Left lung (tissue), 14 donors: Measurements from ENCODE around the gene LARGE1. TPM values are rescaled to one million over a fixed set of nuclear protein-coding genes. Genes with fewer than 3 reads are reported as not detected.
A peak's percentile ranks its signal among the peaks of the same experiment; 100 is the strongest.

ENCODE experiments used
- ATAC-seq: fragments of 200-7000 bp; cut with Tn5 transposase; one replicate; pipeline ENCODE4 v1.9.1; 2020; ENCODE audit warnings: moderate library complexity
- DNase-seq, 4 donors: peaks; one replicate each; pipeline ENCODE4 v3.0.0-alpha.2; 2013 to 2020
- H3K27ac ChIP-seq, 2 donors: fragments of 200-600 bp; sonication (generic) in 1 of 2; one replicate each; pipeline versions ENCODE4 v1.5.0 to v1.8.0; 2020 to 2021
- H3K27me3 ChIP-seq, 2 donors: fragments of 200-600 bp; sonication (generic) in 1 of 2; one replicate each; pipeline versions ENCODE4 v1.5.0 to v1.8.0; 2020 to 2021
- H3K36me3 ChIP-seq, 2 donors: fragments of 200-600 bp; sonication (generic) in 1 of 2; one replicate each; pipeline versions ENCODE4 v1.5.0 to v1.8.0; 2020 to 2021
- H3K4me1 ChIP-seq, 2 donors: fragments of 200-600 bp; one replicate each; pipeline ENCODE4 v1.8.0; 2021
- H3K4me3 ChIP-seq, 2 donors: fragments of 200-600 bp; sonication (generic) in 1 of 2; one replicate each; pipeline versions ENCODE4 v1.5.0 to v1.8.0; 2020 to 2021; ENCODE audit warnings: mild to moderate bottlenecking in 1 of 2
- H3K9me3 ChIP-seq, 2 donors: fragments of 200-600 bp; sonication (generic) in 1 of 2; one replicate each; pipeline versions ENCODE4 v1.5.0 to v1.8.0; 2020 to 2021
- intact Hi-C, 2 donors: fragments of 100-400 bp; cut with DNase I; formaldehyde crosslinking; loops; one replicate each; pipeline versions ENCODE4 v1.11.2 to v1.14.2; 2022
- long read RNA-seq, 12 donors: library from polyadenylated mRNA in 2 of 12; unstranded in 2 of 12; transcript quantifications; one replicate each; pipeline ENCODE4 v2.0.0 and lab custom pipeline, GENCODE V29; 2019 to 2026
- polyA plus RNA-seq, 6 donors: library from polyadenylated mRNA; unstranded; fragments of 120-200 nt; gene quantifications; one replicate each; pipeline ENCODE4 v1.2.1, GENCODE V29; 2013; ENCODE audit not compliant: insufficient read length in 6 of 6
- total RNA-seq, 2 donors: library from RNA; stranded (reverse); fragmentation: NEBNext Ultra II Directional; extraction: Animal tissue kit (Norgen Biotek cat#: 25700); gene quantifications; one replicate each; pipeline ENCODE4 v1.2.1, GENCODE V29; 2021
- TF ChIP-seq, protein P1 (sequence below), 2 donors: fragments of 200-600 bp; sonication (generic) in 1 of 2; IDR thresholded peaks; one replicate each; pipeline versions ENCODE4 v1.5.0 to v1.8.0; 2021; ENCODE audit warnings: antibody characterized with exemption in 2 of 2
- donor health status: DM: no; HTN: yes; CAD: no.
- donor health status: DM: no; HTN: no; CAD: no.

LARGE1 gene
- total RNA-seq, result 10 to 100 TPM; 22.4 to 28.9 TPM
- polyA plus RNA-seq, result 10 to 100 TPM; 28.7 to 36.1 (median 33.9) TPM
- long read RNA-seq, donor 1, full-length matches to known transcripts, result 7 of 16 reads
- long read RNA-seq, donor 1, partial matches to known transcripts, result 9 of 16 reads
- long read RNA-seq, donor 1, other reads (novel, unspliced or antisense), result 0 of 16 reads
- long read RNA-seq, donor 2, full-length matches to known transcripts, result 3 of 17 reads
- long read RNA-seq, donor 2, partial matches to known transcripts, result 14 of 17 reads
- long read RNA-seq, donor 2, other reads (novel, unspliced or antisense), result 0 of 17 reads
- long read RNA-seq, donor 3, full-length matches to known transcripts, result 5 of 5 reads
- long read RNA-seq, donor 3, partial matches to known transcripts, result 0 of 5 reads
- long read RNA-seq, donor 3, other reads (novel, unspliced or antisense), result 0 of 5 reads
- long read RNA-seq, donor 4, partial matches to known transcripts, result 1 of 1 reads
- long read RNA-seq, donor 4, other reads (novel, unspliced or antisense), result 0 of 1 reads
- long read RNA-seq, donor 5, full-length matches to known transcripts, result 6 of 12 reads
- long read RNA-seq, donor 5, partial matches to known transcripts, result 6 of 12 reads
- long read RNA-seq, donor 5, other reads (novel, unspliced or antisense), result 0 of 12 reads
- long read RNA-seq, donor 6, full-length matches to known transcripts, result 1 of 1 reads
- long read RNA-seq, donor 6, partial matches to known transcripts, result 0 of 1 reads
- long read RNA-seq, donor 6, other reads (novel, unspliced or antisense), result 0 of 1 reads
- long read RNA-seq, donor 7, full-length matches to known transcripts, result 1 of 1 reads
- long read RNA-seq, donor 7, partial matches to known transcripts, result 0 of 1 reads
- long read RNA-seq, donor 7, other reads (novel, unspliced or antisense), result 0 of 1 reads
- long read RNA-seq, donor 8, full-length matches to known transcripts, result 2 of 2 reads
- long read RNA-seq, donor 8, partial matches to known transcripts, result 0 of 2 reads
- long read RNA-seq, donor 8, other reads (novel, unspliced or antisense), result 0 of 2 reads
- long read RNA-seq, donor 9, result 0 reads
- long read RNA-seq, donor 10, result 0 reads
- long read RNA-seq, donor 11, full-length matches to known transcripts, result 6 of 36 reads
- long read RNA-seq, donor 11, partial matches to known transcripts, result 30 of 36 reads
- long read RNA-seq, donor 11, other reads (novel, unspliced or antisense), result 0 of 36 reads
- long read RNA-seq, donor 12, full-length matches to known transcripts, result 1 of 10 reads
- long read RNA-seq, donor 12, partial matches to known transcripts, result 9 of 10 reads
- long read RNA-seq, donor 12, other reads (novel, unspliced or antisense), result 0 of 10 reads

- Histone ChIP-seq H3K36me3 (no peaks in the 10 kb centered on the region), H3K27ac (peak within 1 kb of the TSS; percentile 26 to 67), H3K4me1 (peaks cover 7 to 35% of the 10 kb centered on the region in 2 donors), H3K4me3 (peak within 1 kb of the TSS; percentile 61 to 72), H3K9me3 (no peaks in the 10 kb centered on the region), H3K27me3 (peaks cover 0 to 65% of the 10 kb centered on the region in 2 donors)
- intact Hi-C loops, result no loop called here
- DNase-seq (peak in 3 of 4 donors; percentile 33 to 79 (median 37)), ATAC-seq (peak; percentile 5)
- TF ChIP-seq, protein P1, sequence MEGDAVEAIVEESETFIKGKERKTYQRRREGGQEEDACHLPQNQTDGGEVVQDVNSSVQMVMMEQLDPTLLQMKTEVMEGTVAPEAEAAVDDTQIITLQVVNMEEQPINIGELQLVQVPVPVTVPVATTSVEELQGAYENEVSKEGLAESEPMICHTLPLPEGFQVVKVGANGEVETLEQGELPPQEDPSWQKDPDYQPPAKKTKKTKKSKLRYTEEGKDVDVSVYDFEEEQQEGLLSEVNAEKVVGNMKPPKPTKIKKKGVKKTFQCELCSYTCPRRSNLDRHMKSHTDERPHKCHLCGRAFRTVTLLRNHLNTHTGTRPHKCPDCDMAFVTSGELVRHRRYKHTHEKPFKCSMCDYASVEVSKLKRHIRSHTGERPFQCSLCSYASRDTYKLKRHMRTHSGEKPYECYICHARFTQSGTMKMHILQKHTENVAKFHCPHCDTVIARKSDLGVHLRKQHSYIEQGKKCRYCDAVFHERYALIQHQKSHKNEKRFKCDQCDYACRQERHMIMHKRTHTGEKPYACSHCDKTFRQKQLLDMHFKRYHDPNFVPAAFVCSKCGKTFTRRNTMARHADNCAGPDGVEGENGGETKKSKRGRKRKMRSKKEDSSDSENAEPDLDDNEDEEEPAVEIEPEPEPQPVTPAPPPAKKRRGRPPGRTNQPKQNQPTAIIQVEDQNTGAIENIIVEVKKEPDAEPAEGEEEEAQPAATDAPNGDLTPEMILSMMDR (IDR thresholded peaks at IDR 0.05), result no peak
Measured at GRCh38 chr22:33920197-33920540, at the start of gene LARGE1. TSS of gene LARGE1 (minus strand) at chr22:33920476.

DNA sequence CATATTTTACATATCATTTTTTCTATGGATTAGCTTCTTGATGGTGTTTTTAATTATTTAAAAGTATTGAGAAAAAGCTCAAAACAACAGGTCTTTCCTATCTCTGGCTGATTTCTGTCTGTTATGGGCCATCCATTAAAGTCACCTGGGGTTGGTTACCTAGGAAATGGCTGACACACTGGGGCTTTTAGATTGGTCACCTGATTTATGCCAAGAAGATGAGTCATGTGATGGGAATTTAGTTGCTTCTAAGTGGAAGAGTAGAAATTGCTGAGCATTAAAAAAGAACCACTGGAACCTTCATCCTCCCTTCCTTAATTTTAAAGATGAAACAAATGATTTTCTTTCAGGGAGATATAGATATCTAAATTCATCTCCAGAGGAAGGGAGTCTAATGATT, 48.8 kb upstream of the LARGE1 start:
- no peaks in the 10 kb centered on the region for H3K4me1 ChIP-seq
- intact Hi-C loops, result no loop called here
- no peaks in the 10 kb centered on the region for H3K36me3 ChIP-seq
- H3K27me3 ChIP-seq, result no peaks in the 10 kb centered on the region
- no peak for ATAC-seq
- H3K4me3 ChIP-seq, result no peak overlapping the region
- H3K27ac ChIP-seq, result no peak overlapping the region
- DNase-seq, result no peak
- no peaks in the 10 kb centered on the region for H3K9me3 ChIP-seq
- TF ChIP-seq, protein P1 (IDR thresholded peaks at IDR 0.05), result no peak

GRCh38 chr22:33964121-33964520, 43.8 kb upstream of the LARGE1 start:
- no peaks in the 10 kb centered on the region for H3K36me3 ChIP-seq
- TF ChIP-seq, protein P1 (IDR thresholded peaks at IDR 0.05), result no peak
- DNase-seq (no peak), ATAC-seq (no peak)
- intact Hi-C loops, result no loop called here
- H3K4me3 ChIP-seq, result no peak overlapping the region
- H3K27me3 ChIP-seq, result no peaks in the 10 kb centered on the region
- H3K4me1 ChIP-seq, result no peaks in the 10 kb centered on the region
- no peaks in the 10 kb centered on the region for H3K9me3 ChIP-seq
- H3K27ac ChIP-seq, result no peak overlapping the region

GRCh38 chr22:33962409-33962808, 42.1 kb upstream of the LARGE1 start:
- H3K4me1 ChIP-seq, result peaks cover 0 to 2% of the 10 kb centered on the region in 2 donors
- H3K9me3 ChIP-seq, result no peaks in the 10 kb centered on the region
- ATAC-seq (no peak), DNase-seq (no peak)
- no peak overlapping the region for H3K4me3 ChIP-seq
- H3K27me3 ChIP-seq, result no peaks in the 10 kb centered on the region
- intact Hi-C loops, result no loop called here
- H3K27ac ChIP-seq, result no peak overlapping the region
- TF ChIP-seq, protein P1 (IDR thresholded peaks at IDR 0.05), result no peak
- no peaks in the 10 kb centered on the region for H3K36me3 ChIP-seq
